ENCODE measurements around the gene ZNF700.
"Not testable (repeated sequence)": the region's sequence is repeated elsewhere in the genome, so short reads cannot be mapped to it uniquely, and the experiment has no call there.

DNA sequence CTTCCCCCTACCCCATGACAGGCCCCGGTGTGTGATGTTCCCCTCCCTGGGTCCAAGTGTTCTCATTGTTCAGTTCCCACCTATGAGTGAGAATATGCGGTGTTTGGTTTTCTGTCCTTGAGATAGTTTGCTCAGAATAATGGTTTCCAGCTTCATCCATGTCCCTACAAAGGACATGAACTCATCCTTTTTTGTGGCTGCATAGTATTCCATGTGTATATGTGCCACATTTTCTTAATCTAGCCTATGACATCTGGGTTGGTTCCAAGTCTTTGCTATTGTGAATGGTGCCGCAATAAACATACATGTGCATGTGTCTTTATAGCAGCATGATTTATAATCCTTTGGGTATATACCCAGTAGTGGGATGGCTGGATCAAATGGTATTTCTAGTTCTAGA is 13.5 kb downstream of the ZNF700 start:
- not testable (repeated sequence) for TF ChIP-seq GABPA (IDR thresholded peaks at IDR 0.05; ENCODE audit: low read depth); CTCF (IDR thresholded peaks at IDR 0.05; ENCODE audit: insufficient read depth, low read length); SPI1 (IDR thresholded peaks at IDR 0.05; ENCODE audit: borderline replicate concordance, low read depth)
